B cell (primary cell): ENCODE measurements around the gene SCN3B.

Experiments
- CTCF ChIP-seq: fragments of 200-600 bp; IDR thresholded peaks from one replicate; pipeline ENCODE4 v1.8.0; 2022; ENCODE audit warnings: antibody characterized with exemption, mild to moderate bottlenecking
- EZH2 ChIP-seq: IDR thresholded peaks from 2 replicates; pipeline ENCODE4 v1.6.1; 2012; ENCODE audit warnings: borderline replicate concordance, low read depth, mild to moderate bottlenecking, moderate library complexity, low read length; ENCODE audit not compliant: insufficient read depth, poor library complexity, severe bottlenecking

GRCh38 chr11:123684601-123685000, 30.2 kb upstream of the SCN3B start:
- no peak for TF ChIP-seq CTCF
- no peak for TF ChIP-seq EZH2
